SK-N-MC (cell line): ENCODE results near the gene TRANK1.
"Not testable (repeated sequence)": the region's sequence is repeated elsewhere in the genome, so short reads cannot be mapped to it uniquely, and the experiment has no call there.

Source experiments
- EZH2 ChIP-seq: fragments of 200-600 bp; sonication (generic); IDR thresholded peaks from one replicate; pipeline ENCODE4 v1.6.1; 2017; ENCODE audit warnings: antibody characterized with exemption
- POLR2AphosphoS5 ChIP-seq: IDR thresholded peaks from 2 replicates; pipeline ENCODE4 v1.6.1; 2012; ENCODE audit warnings: mild to moderate bottlenecking, low read depth, low read length, borderline replicate concordance

- TF ChIP-seq POLR2AphosphoS5, EZH2: not testable (repeated sequence)
Measured at GRCh38 chr3:36963008-36963407, 18.2 kb upstream of the TRANK1 start.
